ENCODE results near the gene NRXN3.

The NRXN3 gene

GRCh38 chr14:79466938-79467527 lies 1296.9 kb downstream of the NRXN3 start:
- Mint-ChIP-seq H3K27me3 (ENCODE audit: low read depth) (no peaks in the 10 kb centered on the region), H3K36me3 (ENCODE audit: low read depth) (peaks cover 11% of the 10 kb centered on the region), H3K27ac (no peak overlapping the region), H3K4me3 (no peak overlapping the region), H3K4me1 (peaks cover 14% of the 10 kb centered on the region), H3K9me3 (no peaks in the 10 kb centered on the region)
- no peak for TF ChIP-seq CTCF (IDR thresholded peaks at IDR 0.05; ENCODE audit: unreplicated experiment in 3 of 3)

GRCh38 chr14:79467835-79468234 lies 1297.7 kb downstream of the NRXN3 start:
- no peaks in the 10 kb centered on the region for H3K9me3 Mint-ChIP-seq
- no peaks in the 10 kb centered on the region for H3K27me3 Mint-ChIP-seq (ENCODE audit: low read depth)
- no peak for TF ChIP-seq CTCF (IDR thresholded peaks at IDR 0.05; ENCODE audit: unreplicated experiment in 3 of 3)
- peaks cover 11% of the 10 kb centered on the region for H3K36me3 Mint-ChIP-seq (ENCODE audit: low read depth)
- no peak overlapping the region for H3K4me3 Mint-ChIP-seq
- H3K27ac Mint-ChIP-seq = peak overlapping the region; percentile 7 to 32 (median 7)
- H3K4me1 Mint-ChIP-seq = peaks cover 18% of the 10 kb centered on the region

- H3K27ac Mint-ChIP-seq = peak overlapping the region in 1 of 3 experiments; percentile 34
- H3K27me3 Mint-ChIP-seq (ENCODE audit: low read depth) = no peaks in the 10 kb centered on the region
- H3K4me1 Mint-ChIP-seq = peaks cover 18% of the 10 kb centered on the region
- no peak for TF ChIP-seq CTCF (IDR thresholded peaks at IDR 0.05; ENCODE audit: unreplicated experiment in 3 of 3)
- peaks cover 11% of the 10 kb centered on the region for H3K36me3 Mint-ChIP-seq (ENCODE audit: low read depth)
- no peak overlapping the region for H3K4me3 Mint-ChIP-seq
- no peaks in the 10 kb centered on the region for H3K9me3 Mint-ChIP-seq
Observed at GRCh38 chr14:79468486-79468885, 1298.3 kb downstream of the NRXN3 start.

GRCh38 chr14:79473651-79474050 lies 1303.5 kb downstream of the NRXN3 start:
- TF ChIP-seq CTCF (IDR thresholded peaks at IDR 0.05; ENCODE audit: unreplicated experiment in 3 of 3) = no peak
- H3K4me3 Mint-ChIP-seq = no peak overlapping the region
- H3K36me3 Mint-ChIP-seq (ENCODE audit: low read depth) = peaks cover 5% of the 10 kb centered on the region
- peaks cover 6% of the 10 kb centered on the region for H3K4me1 Mint-ChIP-seq
- H3K9me3 Mint-ChIP-seq = no peaks in the 10 kb centered on the region
- no peaks in the 10 kb centered on the region for H3K27me3 Mint-ChIP-seq (ENCODE audit: low read depth)
- no peak overlapping the region for H3K27ac Mint-ChIP-seq

GRCh38 chr14:79475887-79476532 lies 1305.8 kb downstream of the NRXN3 start:
- Mint-ChIP-seq H3K4me3 (no peak overlapping the region), H3K4me1 (peaks cover 5% of the 10 kb centered on the region), H3K36me3 (ENCODE audit: low read depth) (no peaks in the 10 kb centered on the region), H3K9me3 (no peaks in the 10 kb centered on the region), H3K27me3 (ENCODE audit: low read depth) (no peaks in the 10 kb centered on the region), H3K27ac (no peak overlapping the region)
- no peak for TF ChIP-seq CTCF (IDR thresholded peaks at IDR 0.05; ENCODE audit: unreplicated experiment in 3 of 3)

GRCh38 chr14:79476552-79476951 lies 1306.4 kb downstream of the NRXN3 start:
- H3K4me1 Mint-ChIP-seq = peaks cover 5% of the 10 kb centered on the region
- no peak for TF ChIP-seq CTCF (IDR thresholded peaks at IDR 0.05; ENCODE audit: unreplicated experiment in 3 of 3)
- H3K4me3 Mint-ChIP-seq = no peak overlapping the region
- H3K9me3 Mint-ChIP-seq = no peaks in the 10 kb centered on the region
- H3K27ac Mint-ChIP-seq = no peak overlapping the region
- no peaks in the 10 kb centered on the region for H3K36me3 Mint-ChIP-seq (ENCODE audit: low read depth)
- H3K27me3 Mint-ChIP-seq (ENCODE audit: low read depth) = no peaks in the 10 kb centered on the region
